ENCODE results near the gene CACNA2D3.

- TF ChIP-seq CTCF (IDR thresholded peaks at IDR 0.05; ENCODE audit: low read depth, low read length, missing input control) (no peak), RAD21 (IDR thresholded peaks at IDR 0.05) (no peak), HNF4A (conservative IDR thresholded peaks at IDR 0.05) (no peak), MAX (IDR thresholded peaks at IDR 0.05) (no peak)
Measured at GRCh38 chr3:54274607-54275006, 152.3 kb downstream of the CACNA2D3 start.
